Measurements from ENCODE around the gene PCDHA10. TPM values are rescaled to one million over a fixed set of nuclear protein-coding genes. Genes with fewer than 3 reads are reported as not detected.
A peak's percentile ranks its signal among the peaks of the same experiment; 100 is the strongest.

Gene PCDHA10
- total and polyA plus RNA-seq, 2 experiments from 2014 or later = 0.11 to 0.26 TPM

GRCh38 chr5:140857177-140857986 is 1.7 kb downstream of the PCDHA10 start:
- in situ Hi-C loops (cut with MboI) = no loop called here

GRCh38 chr5:140857987-140858240 is 2.2 kb downstream of the PCDHA10 start:
- H2AFZ ChIP-seq = no peak overlapping the region
- H3K9ac ChIP-seq = no peak overlapping the region
- no peak overlapping the region for H3K27ac ChIP-seq
- WGBS, 2 experiments (ENCODE audit: low coverage in 1 of 2, low lambda C conversion rate in 2 of 2, missing lambda C conversion rate in 2 of 2) = 47 to 52% methylated on average over 17 to 22 of the region's 22 CpGs
- no peaks in the 10 kb centered on the region for H3K36me3 ChIP-seq (ENCODE audit: low read depth)
- TF ChIP-seq EZH2 (IDR thresholded peaks at IDR 0.05; ENCODE audit: insufficient read depth, poor library complexity, severe bottlenecking) (no peak), EZH2phosphoT487 (IDR thresholded peaks at IDR 0.05; ENCODE audit: insufficient read depth, low read depth) (no peak)
- no peaks in the 10 kb centered on the region for H3K9me2 ChIP-seq (ENCODE audit: insufficient read depth)
- no peaks in the 10 kb centered on the region for H3K79me2 ChIP-seq (ENCODE audit: insufficient read depth)
- DNase-seq = no peak
- no peak overlapping the region for H3K4me3 ChIP-seq
- peaks cover 2% of the 10 kb centered on the region for H3K9me3 ChIP-seq (ENCODE audit: low read depth)
- no peak overlapping the region for H3K4me2 ChIP-seq (ENCODE audit: unreplicated experiment)
- no peaks in the 10 kb centered on the region for H3K27me3 ChIP-seq (replicated peaks; ENCODE audit: insufficient read depth)
- H3K4me1 ChIP-seq (ENCODE audit: insufficient read depth) = no peaks in the 10 kb centered on the region
- no peaks in the 10 kb centered on the region for H4K20me1 ChIP-seq (ENCODE audit: insufficient read depth)
- in situ Hi-C loops (cut with MboI) = no loop called here
- no peaks in the 10 kb centered on the region for H3F3A ChIP-seq (ENCODE audit: insufficient read depth)

More at GRCh38 chr5:140857177-140857986, 1.7 kb downstream of the PCDHA10 start:
- WGBS, 2 experiments (ENCODE audit: low coverage in 1 of 2, low lambda C conversion rate in 2 of 2, missing lambda C conversion rate in 2 of 2) = 50 to 52% methylated on average over 71 to 94 of the region's 94 CpGs
- no peaks in the 10 kb centered on the region for H3K9me2 ChIP-seq (ENCODE audit: insufficient read depth)
- no peak overlapping the region for H3K27ac ChIP-seq
- no peak overlapping the region for H2AFZ ChIP-seq
- no peaks in the 10 kb centered on the region for H3F3A ChIP-seq (ENCODE audit: insufficient read depth)
- H4K20me1 ChIP-seq (ENCODE audit: insufficient read depth) = no peaks in the 10 kb centered on the region
- H3K36me3 ChIP-seq (ENCODE audit: low read depth) = no peaks in the 10 kb centered on the region
- H3K27me3 ChIP-seq (replicated peaks; ENCODE audit: insufficient read depth) = no peaks in the 10 kb centered on the region
- H3K9me3 ChIP-seq (ENCODE audit: low read depth) = peaks cover 2% of the 10 kb centered on the region
- no peak for DNase-seq
- TF ChIP-seq EZH2 (IDR thresholded peaks at IDR 0.05; ENCODE audit: insufficient read depth, poor library complexity, severe bottlenecking) (no peak), EZH2phosphoT487 (IDR thresholded peaks at IDR 0.05; ENCODE audit: insufficient read depth, low read depth) (no peak)
- no peak overlapping the region for H3K4me3 ChIP-seq
- no peaks in the 10 kb centered on the region for H3K4me1 ChIP-seq (ENCODE audit: insufficient read depth)
- H3K79me2 ChIP-seq (ENCODE audit: insufficient read depth) = no peaks in the 10 kb centered on the region
- no peak overlapping the region for H3K9ac ChIP-seq
- no peak overlapping the region for H3K4me2 ChIP-seq (ENCODE audit: unreplicated experiment)

GRCh38 chr5:140862441-140863295 is 7.0 kb downstream of the PCDHA10 start:
- no peak for TF ChIP-seq EZH2phosphoT487 (IDR thresholded peaks at IDR 0.05; ENCODE audit: insufficient read depth, low read depth)
- no peak for TF ChIP-seq EZH2 (IDR thresholded peaks at IDR 0.05; ENCODE audit: insufficient read depth, poor library complexity, severe bottlenecking)
- in situ Hi-C loops (cut with MboI) = no loop called here

GRCh38 chr5:140868721-140869554 is 13.2 kb downstream of the PCDHA10 start, which contains the start of gene PCDHA11:
Gene PCDHA11, plus strand, starts transcription at chr5:140868957. Its CDS starts 147 bp downstream, at chr5:140869104.
- DNase-seq = peak; percentile 2
- Histone ChIP-seq H3K79me2 (ENCODE audit: insufficient read depth) (no peaks in the 10 kb centered on the region), H3K4me3 (no peak within 1 kb of the TSS), H3K9ac (no peak within 1 kb of the TSS), H3K27me3 (replicated peaks; ENCODE audit: insufficient read depth) (no peaks in the 10 kb centered on the region), H3K9me3 (ENCODE audit: low read depth) (no peaks in the 10 kb centered on the region), H3F3A (ENCODE audit: insufficient read depth) (no peaks in the 10 kb centered on the region), H3K4me2 (ENCODE audit: unreplicated experiment) (no peak within 1 kb of the TSS), H4K20me1 (ENCODE audit: insufficient read depth) (no peaks in the 10 kb centered on the region), H3K36me3 (ENCODE audit: low read depth) (no peaks in the 10 kb centered on the region), H3K27ac (no peak within 1 kb of the TSS), H3K4me1 (ENCODE audit: insufficient read depth) (no peaks in the 10 kb centered on the region), H2AFZ (no peak within 1 kb of the TSS), H3K9me2 (ENCODE audit: insufficient read depth) (no peaks in the 10 kb centered on the region)
- 13 to 14% methylated on average over 41 of the region's 41 CpGs for WGBS, 2 experiments (ENCODE audit: low coverage in 1 of 2, low lambda C conversion rate in 2 of 2, missing lambda C conversion rate in 2 of 2)
- in situ Hi-C loops (cut with MboI) = no loop called here
- no peak for TF ChIP-seq EZH2 (IDR thresholded peaks at IDR 0.05; ENCODE audit: insufficient read depth, poor library complexity, severe bottlenecking)
- TF ChIP-seq EZH2phosphoT487 (IDR thresholded peaks at IDR 0.05; ENCODE audit: insufficient read depth, low read depth) = no peak

More at GRCh38 chr5:140862441-140863295, 7.0 kb downstream of the PCDHA10 start:
- Histone ChIP-seq H3K27me3 (replicated peaks; ENCODE audit: insufficient read depth) (no peaks in the 10 kb centered on the region), H2AFZ (no peak overlapping the region), H3K9ac (no peak overlapping the region), H3K27ac (no peak overlapping the region), H4K20me1 (ENCODE audit: insufficient read depth) (no peaks in the 10 kb centered on the region), H3K36me3 (ENCODE audit: low read depth) (no peaks in the 10 kb centered on the region), H3F3A (ENCODE audit: insufficient read depth) (no peaks in the 10 kb centered on the region), H3K4me3 (no peak overlapping the region), H3K79me2 (ENCODE audit: insufficient read depth) (no peaks in the 10 kb centered on the region), H3K9me3 (ENCODE audit: low read depth) (peaks cover 2% of the 10 kb centered on the region), H3K4me2 (ENCODE audit: unreplicated experiment) (no peak overlapping the region), H3K9me2 (ENCODE audit: insufficient read depth) (no peaks in the 10 kb centered on the region), H3K4me1 (ENCODE audit: insufficient read depth) (no peaks in the 10 kb centered on the region)
- DNase-seq = no peak
- WGBS, 2 experiments (ENCODE audit: low coverage in 1 of 2, low lambda C conversion rate in 2 of 2, missing lambda C conversion rate in 2 of 2) = 45 to 52% methylated on average over 76 of the region's 76 CpGs
